Fibroblast of gingiva (primary cell): Measurements from ENCODE around the gene DNM3.
"Not testable (repeated sequence)": the region's sequence is repeated elsewhere in the genome, so short reads cannot be mapped to it uniquely, and the experiment has no call there.

Experiments used
- DNase-seq: peaks from one replicate; pipeline ENCODE4 v3.0.0-alpha.2; 2011; ENCODE audit warnings: low read depth

The DNM3 gene

DNA sequence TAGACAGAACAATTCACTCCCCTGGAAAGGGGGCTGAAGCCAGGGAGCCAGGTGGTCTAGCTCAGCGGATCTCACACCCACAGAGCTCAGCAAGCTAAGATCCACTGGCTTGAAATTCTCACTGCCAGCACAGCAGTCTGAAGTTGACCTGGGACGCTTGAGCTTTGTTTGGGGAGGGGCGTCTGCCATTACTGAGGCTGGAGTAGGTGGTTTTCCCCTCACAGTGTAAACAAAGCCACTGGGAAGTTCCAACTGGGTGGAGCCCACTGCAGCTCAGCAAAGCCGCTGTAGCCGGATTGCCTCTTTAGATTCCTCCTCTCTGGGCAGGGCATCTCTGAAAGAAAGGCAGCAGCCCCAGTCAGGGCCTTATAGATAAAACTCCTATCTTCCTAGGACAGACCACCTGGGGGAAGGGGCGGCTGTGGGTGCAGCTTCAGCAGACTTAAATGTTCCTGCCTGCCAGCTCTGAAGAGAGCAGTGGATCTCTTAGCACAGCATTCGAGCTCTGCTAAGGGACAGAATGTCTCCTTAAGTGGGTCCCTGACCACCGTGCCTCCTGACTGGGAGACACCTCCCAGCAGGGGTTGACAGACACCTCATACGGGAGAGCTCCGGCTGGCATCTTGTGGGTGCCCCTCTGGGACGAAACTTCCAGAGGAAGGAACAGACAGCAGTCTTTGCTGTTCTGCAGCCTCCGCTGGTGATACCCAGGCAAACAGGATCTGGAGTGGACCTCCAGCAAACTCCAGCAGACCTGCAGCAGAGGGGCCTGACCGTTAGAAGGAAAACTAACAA lies 183.8 kb downstream of the DNM3 start:
- not testable (repeated sequence) for DNase-seq

- DNase-seq = peak; percentile 15
These were observed 199.2 kb downstream of the DNM3 start for GRCh38 chr1:172040466-172040865.

DNA sequence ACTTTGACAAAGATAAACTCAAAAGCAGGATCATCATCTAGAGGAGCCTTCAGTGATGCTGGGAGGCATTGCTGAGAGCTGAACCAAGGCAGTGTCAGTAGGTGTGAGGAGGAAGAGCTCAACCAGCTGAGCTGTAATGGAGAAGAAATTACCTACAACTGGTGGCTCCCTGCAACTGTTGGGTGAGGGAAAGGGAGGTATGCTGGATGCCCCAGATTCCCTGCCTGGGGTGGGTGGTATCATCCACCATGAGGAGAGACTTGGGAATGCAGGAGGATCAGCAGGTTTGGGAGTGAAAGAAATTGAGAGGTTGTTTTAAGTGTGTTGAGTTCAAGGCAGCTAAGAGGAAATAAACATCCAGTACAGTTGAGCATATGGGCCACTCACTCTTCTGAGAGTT lies 199.8 kb downstream of the DNM3 start:
- DNase-seq = no peak

DNA sequence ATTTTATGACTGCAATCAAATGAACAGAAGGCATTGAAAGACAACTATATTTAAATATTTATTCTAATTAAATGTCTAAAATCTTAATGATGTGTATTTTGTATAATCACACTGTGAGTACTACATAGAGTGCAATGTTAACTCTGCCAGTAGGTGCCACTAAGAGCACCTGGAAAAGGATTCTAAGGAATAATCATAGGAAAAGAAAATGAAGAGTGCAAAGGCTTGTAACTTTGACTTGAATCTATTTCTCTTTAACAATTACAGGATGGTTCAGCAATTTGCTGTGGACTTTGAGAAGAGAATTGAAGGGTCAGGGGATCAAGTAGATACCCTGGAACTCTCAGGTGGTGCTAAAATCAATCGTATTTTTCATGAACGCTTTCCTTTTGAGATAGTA lies 200.4 kb downstream of the DNM3 start:
- no peak for DNase-seq

- DNase-seq = no peak
These were observed 202.6 kb downstream of the DNM3 start for GRCh38 chr1:172043900-172044299.

DNA sequence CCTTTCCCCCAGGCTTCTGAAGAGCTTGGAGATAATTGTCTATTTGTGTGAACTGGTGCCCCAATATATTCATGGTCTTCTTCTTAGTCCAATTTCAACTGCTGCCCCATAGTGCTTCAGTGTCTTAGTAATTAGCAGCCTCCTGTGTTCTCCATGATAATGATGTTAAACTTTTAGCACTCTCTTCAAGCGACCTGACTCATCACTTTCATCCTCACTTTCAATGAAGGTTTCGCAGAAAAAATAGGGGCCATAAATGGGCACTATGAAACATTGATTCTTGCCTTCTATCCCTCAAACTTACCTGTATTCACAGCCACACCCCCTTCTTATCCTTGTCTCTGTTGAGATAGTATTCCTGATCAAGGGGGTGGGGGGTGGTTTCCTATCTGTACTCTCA lies 210.6 kb downstream of the DNM3 start:
- no peak for DNase-seq

DNA sequence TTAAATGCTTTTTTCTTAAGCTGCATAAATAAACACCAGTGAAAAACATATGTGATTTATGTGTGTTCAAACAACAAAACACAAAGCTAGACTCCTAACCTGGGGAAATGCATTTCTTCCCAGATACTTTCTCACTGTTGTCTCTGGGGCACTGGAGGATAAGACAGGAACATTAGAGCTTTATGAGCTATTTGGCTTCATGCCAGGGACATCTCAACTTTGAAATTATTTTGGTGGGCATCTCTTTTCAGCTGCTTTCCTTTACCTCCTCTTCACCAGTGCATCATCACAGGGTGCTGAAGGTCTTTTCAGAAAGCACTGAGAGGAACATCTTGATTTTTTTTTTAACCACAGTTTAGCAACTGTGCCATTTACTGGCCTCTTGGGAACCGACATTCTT lies 212.9 kb downstream of the DNM3 start:
- no peak for DNase-seq

- DNase-seq = not testable (repeated sequence)
These were observed 214.6 kb downstream of the DNM3 start for GRCh38 chr1:172055816-172056419.

DNA sequence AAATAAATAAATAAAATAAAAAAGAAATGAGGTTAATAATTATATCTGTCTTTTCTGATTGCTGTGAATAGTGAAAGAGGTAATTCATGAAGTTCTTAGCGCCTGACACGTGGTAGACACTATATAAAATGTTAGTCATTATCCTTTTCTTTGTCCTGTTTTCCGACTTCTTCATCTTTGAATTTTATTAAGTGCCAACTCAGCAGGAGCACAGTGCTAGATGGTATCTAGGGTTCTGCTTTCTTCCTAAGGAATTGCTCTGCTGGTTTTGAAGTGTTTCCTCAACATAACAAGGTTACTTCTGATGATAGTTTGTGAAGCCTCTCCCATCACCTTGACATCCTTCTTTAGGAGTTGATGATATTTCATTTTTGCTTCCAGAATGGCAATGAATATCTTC lies 227.0 kb downstream of the DNM3 start:
- DNase-seq = no peak

DNA sequence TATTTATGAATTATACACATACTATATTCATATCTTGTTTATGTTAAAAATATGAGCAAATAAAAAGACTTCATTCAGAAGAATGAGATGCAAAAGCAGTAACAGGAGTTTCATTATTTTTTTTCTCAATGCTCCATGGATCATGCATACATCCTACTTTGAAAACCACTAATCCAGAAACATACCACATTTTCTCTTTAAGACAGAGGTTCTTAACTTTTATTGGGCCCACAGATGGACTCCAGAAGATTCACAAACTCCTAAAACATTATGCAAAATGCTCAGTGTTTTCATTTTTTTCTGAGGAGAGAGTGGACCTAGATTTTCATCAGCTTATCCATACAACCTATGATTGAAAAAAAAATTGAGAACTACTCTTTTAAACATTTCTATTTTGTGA lies 227.8 kb downstream of the DNM3 start:
- no peak for DNase-seq

- DNase-seq = peak; percentile 12
These were observed 228.2 kb downstream of the DNM3 start for GRCh38 chr1:172069534-172069933.

GRCh38 chr1:172070055-172070454 lies 228.8 kb downstream of the DNM3 start:
- DNase-seq = no peak

GRCh38 chr1:172071746-172072145 lies 230.4 kb downstream of the DNM3 start:
- no peak for DNase-seq

DNA sequence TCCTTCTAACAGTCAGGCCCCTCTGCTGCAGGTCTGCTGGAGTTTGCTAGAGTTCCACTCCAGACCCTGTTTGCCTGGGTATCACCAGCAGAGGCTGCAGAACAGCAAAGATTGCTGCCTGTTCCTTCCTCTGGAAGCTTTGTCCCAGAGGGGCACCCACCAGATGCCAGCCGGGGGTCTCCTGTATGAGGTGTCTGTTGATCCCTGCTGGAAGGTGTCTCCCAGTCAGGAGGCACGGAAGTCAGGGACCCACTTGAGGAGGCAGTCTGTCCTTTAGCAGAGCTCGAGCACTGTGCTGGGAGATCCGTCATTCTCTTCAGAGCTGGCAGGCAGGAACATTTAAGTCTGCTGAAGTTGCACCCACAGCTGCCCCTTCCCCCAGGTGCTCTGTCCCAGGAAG lies 238.6 kb downstream of the DNM3 start:
- DNase-seq = not testable (repeated sequence)

GRCh38 chr1:172083191-172083590 lies 241.9 kb downstream of the DNM3 start:
- no peak for DNase-seq

DNA sequence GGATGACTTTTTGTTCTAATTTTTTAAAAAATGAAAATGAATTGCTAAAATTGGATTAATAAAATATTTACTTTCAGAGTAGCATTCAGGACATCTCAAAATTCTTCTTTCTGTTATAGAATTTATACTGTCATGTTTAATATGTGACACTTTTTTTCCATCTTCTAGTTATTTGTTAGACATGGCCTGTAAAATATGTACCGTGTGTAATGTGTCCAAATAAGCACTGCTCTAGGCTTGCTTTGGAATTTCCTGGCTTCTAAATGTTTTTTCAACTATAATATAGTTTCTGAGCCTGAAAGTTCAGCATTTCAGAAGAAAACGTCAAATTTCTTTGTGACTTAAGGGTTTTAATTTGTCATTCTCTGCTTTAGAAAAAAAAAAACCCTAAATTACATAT lies 243.6 kb downstream of the DNM3 start:
- no peak for DNase-seq

- no peak for DNase-seq
These were observed 244.0 kb downstream of the DNM3 start for GRCh38 chr1:172085317-172085716.

DNA sequence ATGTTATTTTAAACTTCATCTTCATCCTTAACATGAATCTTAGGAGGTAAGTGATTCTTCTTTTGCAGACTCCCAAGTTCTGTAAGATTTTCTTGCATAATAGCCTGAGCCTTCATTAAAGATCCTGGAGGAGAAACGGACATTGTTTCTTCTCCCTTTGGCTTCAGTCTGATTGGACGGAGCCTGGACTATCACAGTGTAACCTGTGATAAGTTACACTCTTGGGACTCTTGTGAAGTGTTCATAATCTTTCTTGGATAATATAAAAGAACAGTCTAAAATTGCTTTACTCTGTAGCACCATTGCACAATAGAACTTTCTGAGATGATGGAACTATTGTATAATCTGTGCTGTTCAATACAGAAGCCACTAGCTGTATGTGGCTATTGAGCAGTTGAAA lies 244.8 kb downstream of the DNM3 start:
- no peak for DNase-seq

GRCh38 chr1:172088256-172088655 lies 247.0 kb downstream of the DNM3 start:
- no peak for DNase-seq

DNA sequence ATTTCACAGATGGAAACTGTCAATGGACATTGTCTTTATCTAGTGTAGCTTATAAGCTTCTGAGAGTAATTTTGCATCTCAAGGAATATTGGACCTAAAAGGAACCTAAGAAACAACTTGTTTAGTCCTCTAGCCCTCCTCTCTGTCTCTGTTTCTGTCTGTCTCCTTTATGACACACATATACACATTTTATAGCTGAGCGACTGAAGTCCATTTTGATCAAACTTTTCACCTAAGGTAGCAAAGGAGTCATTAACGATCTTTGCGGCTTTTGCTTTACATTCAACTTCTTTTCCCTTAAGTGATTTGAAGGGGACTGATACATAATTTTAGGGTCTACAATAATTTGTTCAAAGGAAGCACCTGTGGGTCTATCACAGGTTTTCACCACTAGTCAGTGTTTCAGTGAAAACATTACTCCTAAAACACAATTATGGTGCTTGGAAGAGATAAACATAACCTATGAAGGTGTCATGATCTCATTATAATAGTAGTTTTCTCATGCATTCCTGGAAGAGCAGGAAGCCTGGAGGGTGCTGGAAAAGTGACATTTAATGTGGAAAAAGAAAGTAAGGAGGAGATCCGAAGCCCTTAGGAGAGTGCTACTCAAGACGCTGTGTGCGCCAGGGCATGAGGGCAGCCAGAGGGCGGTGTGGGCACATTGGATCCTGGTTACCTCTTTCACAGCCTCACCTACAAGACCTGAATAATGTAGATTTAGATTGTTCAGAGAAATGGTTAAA lies 248.6 kb downstream of the DNM3 start:
- peak; percentile 58 for DNase-seq

DNA sequence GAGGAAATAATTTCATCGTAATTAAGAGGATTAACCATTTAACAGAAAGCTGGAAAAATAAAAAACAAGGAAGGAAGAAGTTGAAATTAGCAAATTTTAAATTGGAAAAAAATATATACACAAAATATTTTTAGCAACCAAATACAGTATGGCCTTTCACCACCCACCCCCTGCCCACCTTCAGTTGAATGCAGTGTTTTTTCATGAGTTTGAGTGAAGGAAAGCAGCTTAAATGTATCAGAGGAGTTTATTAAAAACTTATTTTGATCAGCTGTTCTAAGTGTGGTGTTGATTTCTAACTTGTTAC lies 249.2 kb downstream of the DNM3 start:
- DNase-seq = no peak

DNA sequence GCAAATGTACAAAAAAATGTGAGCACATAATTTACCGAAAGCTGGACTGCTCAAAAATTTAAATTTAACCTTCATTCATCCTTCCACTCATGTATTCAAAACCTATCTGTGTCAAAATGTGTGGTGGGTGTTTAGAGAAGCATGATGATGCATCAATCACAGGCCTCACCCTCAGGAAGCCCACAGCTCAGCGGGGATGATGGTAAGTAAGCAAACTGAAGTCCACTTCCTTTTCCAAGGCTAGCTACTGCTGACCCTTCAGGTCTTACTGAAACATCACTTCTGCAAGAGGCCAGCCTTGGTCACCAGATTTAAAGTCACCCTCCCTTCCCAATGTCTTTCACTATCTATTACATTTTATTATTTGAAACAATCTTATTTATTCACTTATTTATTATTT lies 254.5 kb downstream of the DNM3 start:
- DNase-seq = no peak

DNA sequence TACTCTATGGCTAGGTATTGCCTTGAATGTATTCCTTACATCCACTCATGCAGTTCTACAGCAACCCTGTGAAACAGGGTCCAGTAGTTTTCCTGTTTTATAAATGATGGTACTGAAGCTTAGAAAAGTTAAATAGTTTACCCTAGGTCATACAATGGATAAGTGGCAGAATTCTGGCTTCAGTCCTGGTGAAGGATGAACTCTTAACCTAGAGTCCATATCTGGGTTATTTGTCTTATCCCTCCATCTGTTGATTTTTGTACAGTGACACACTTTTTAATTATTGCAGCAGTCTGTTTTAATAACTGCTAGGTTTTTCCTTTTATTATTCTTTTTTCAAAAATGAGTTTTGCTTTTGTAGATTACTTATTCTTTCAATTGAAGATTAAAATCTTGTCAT lies 263.9 kb downstream of the DNM3 start:
- no peak for DNase-seq
